Calu3 (cell line): ENCODE measurements around the gene SPATA13. TPM values are rescaled to one million over a fixed set of nuclear protein-coding genes. Genes with fewer than 3 reads are reported as not detected.
"Not testable (repeated sequence)": the region's sequence is repeated elsewhere in the genome, so short reads cannot be mapped to it uniquely, and the experiment has no call there.

Experiments
- BruUV-seq: library from RNA; stranded (reverse); fragments of 400-500 nt; replicated peaks from 2 replicates; lab custom pipeline; 2021; lab: Mats Ljungman, UMichigan
- CTCF ChIA-PET: fragments of 300-600 bp; sonication (Branson Sonifier 250); formaldehyde crosslinking; loops from one replicate; lab custom pipeline; 2022; ENCODE audit warnings: antibody characterized with exemption; lab: Charles Lee
- DNase-seq: peaks from one replicate; pipeline ENCODE4 v3.0.0; 2022
- H3K27ac Mint-ChIP-seq: one replicate; pipeline ENCODE4 v1.8.0; 2022; ENCODE audit warnings: mixed read lengths; ENCODE audit not compliant: unreplicated experiment
- H3K27me3 Mint-ChIP-seq: one replicate; pipeline ENCODE4 v1.8.0; 2022; ENCODE audit warnings: mixed read lengths; ENCODE audit not compliant: unreplicated experiment
- H3K36me3 Mint-ChIP-seq: one replicate; pipeline ENCODE4 v1.8.0; 2022; ENCODE audit warnings: mild to moderate bottlenecking, moderate library complexity, mixed read lengths; ENCODE audit not compliant: insufficient read depth, unreplicated experiment
- H3K4me1 Mint-ChIP-seq: one replicate; pipeline ENCODE4 v1.8.0; 2022; ENCODE audit warnings: mild to moderate bottlenecking, low read depth, mixed read lengths; ENCODE audit not compliant: unreplicated experiment
- H3K4me3 Mint-ChIP-seq: one replicate; pipeline ENCODE4 v1.8.0; 2022; ENCODE audit warnings: mild to moderate bottlenecking, low read depth, moderate library complexity, mixed read lengths; ENCODE audit not compliant: unreplicated experiment
- H3K9me3 Mint-ChIP-seq: one replicate; pipeline ENCODE4 v1.8.0; 2022; ENCODE audit warnings: low read depth, mixed read lengths; ENCODE audit not compliant: unreplicated experiment
- CTCF ChIP-seq: fragments of 200-600 bp; IDR thresholded peaks from one replicate; pipeline ENCODE4 v1.8.0; 2022; ENCODE audit warnings: antibody characterized with exemption; ENCODE audit not compliant: unreplicated experiment
- intact Hi-C: fragments of 100-400 bp; cut with micrococcal nuclease; formaldehyde crosslinking; loops from one replicate; pipeline ENCODE4 v1.10.0; 2022; ENCODE audit not compliant: unreplicated experiment
- total RNA-seq: library from RNA; stranded (reverse); gene quantifications from 2 replicates; pipeline ENCODE4 v1.2.3, GENCODE V29; 2022

SPATA13 gene
- total RNA-seq, 1 experiment from 2014 or later, result 33.8 TPM

- BruUV-seq, result TSS peak; percentile 71
- Mint-ChIP-seq H3K9me3 (no peaks in the 10 kb centered on the region), H3K36me3 (peaks cover 3% of the 10 kb centered on the region), H3K4me3 (peak overlapping the region; percentile 58), H3K27me3 (no peaks in the 10 kb centered on the region), H3K4me1 (peaks cover 25% of the 10 kb centered on the region), H3K27ac (peak overlapping the region; percentile 100)
- DNase-seq, result peak; percentile 4
- TF ChIP-seq CTCF, result no peak
- CTCF ChIA-PET, result no interaction called here
- intact Hi-C loops, result no loop called here
These were observed 187.9 kb downstream of the SPATA13 start for GRCh38 chr13:24348385-24348784.

GRCh38 chr13:24348797-24349515 is 188.4 kb downstream of the SPATA13 start:
- no peaks in the 10 kb centered on the region for H3K9me3 Mint-ChIP-seq
- H3K27ac Mint-ChIP-seq, result peak overlapping the region; percentile 100
- peaks cover 3% of the 10 kb centered on the region for H3K36me3 Mint-ChIP-seq
- no TSS peak for BruUV-seq
- H3K4me1 Mint-ChIP-seq, result peaks cover 25% of the 10 kb centered on the region
- peak overlapping the region; percentile 58 for H3K4me3 Mint-ChIP-seq
- TF ChIP-seq CTCF, result no peak
- peak; percentile 69 for DNase-seq
- CTCF ChIA-PET, result no interaction called here
- no peaks in the 10 kb centered on the region for H3K27me3 Mint-ChIP-seq
- intact Hi-C loops, result no loop called here

DNA sequence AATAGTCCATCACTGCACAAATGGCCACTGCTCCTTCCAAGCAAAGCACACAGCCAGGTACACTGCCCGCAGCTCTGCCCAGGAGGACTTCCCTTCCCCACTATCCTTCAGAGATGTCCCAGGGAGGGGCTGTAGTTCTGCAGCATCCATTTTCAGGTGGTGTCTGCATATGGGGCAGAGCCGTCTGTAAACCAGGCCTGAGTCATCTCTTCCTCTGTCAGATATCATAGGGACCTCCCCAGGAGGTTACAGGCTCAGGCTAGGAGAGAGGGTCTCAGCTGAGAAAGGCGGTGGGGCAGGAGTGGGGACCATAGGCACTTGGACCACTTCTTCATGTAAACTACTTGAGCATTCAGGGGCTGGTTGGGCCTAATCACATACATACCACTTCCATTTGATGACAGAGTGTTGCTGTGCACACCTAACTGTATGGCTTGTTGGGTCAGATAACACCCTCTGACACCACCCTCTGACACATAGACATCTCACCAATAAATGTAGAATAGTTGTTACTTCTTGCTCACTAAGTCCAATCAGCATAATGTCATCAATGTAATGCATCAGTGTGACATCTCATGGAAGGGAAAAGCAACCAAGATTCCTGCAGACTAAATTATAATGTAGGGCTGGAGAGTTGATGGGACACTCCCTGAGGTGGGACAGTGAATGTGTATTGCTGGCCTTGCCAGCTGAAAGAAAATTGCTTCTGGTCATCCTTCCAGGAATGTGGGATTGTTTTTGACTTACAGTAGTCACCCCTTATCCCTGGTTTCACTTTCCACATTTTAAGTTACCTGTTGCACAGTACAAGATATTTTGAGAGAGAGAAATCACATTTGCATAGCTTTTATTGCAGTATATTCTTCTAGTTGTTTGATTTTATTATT is 189.5 kb downstream of the SPATA13 start:
- CTCF ChIA-PET, intact Hi-C loops, H3K9me3 Mint-ChIP-seq, H3K4me3 Mint-ChIP-seq, DNase-seq, H3K27me3 Mint-ChIP-seq, BruUV-seq, H3K36me3 Mint-ChIP-seq: not testable (repeated sequence)
- Mint-ChIP-seq H3K4me1 (peaks cover 25% of the 10 kb centered on the region), H3K27ac (peak overlapping the region; percentile 100)

GRCh38 chr13:24351423-24351822 is 190.9 kb downstream of the SPATA13 start:
- Mint-ChIP-seq H3K4me1 (peaks cover 25% of the 10 kb centered on the region), H3K27ac (no peak overlapping the region), H3K9me3 (no peaks in the 10 kb centered on the region), H3K4me3 (no peak overlapping the region), H3K36me3 (peaks cover 3% of the 10 kb centered on the region), H3K27me3 (no peaks in the 10 kb centered on the region)
- no peak for DNase-seq
- CTCF ChIA-PET, result no interaction called here
- TF ChIP-seq CTCF, result no peak
- no TSS peak for BruUV-seq
- intact Hi-C loops, result no loop called here
